ENCODE data around the gene RTKN2.

Gene RTKN2

GRCh38 chr10:62155054-62155680, 113.5 kb downstream of the RTKN2 start:
- no peak for TF ChIP-seq CTCF (IDR thresholded peaks at IDR 0.05; ENCODE audit: borderline replicate concordance, insufficient read depth, low read depth, low read length)
- H3K4me3 ChIP-seq (ENCODE audit: low read depth, low read length) = no peak overlapping the region

- no peak for TF ChIP-seq CTCF (IDR thresholded peaks at IDR 0.05; ENCODE audit: borderline replicate concordance, insufficient read depth, low read depth, low read length)
Measured at GRCh38 chr10:62154231-62154630, 114.4 kb downstream of the RTKN2 start.

GRCh38 chr10:62153191-62153590, 115.5 kb downstream of the RTKN2 start:
- no peak for TF ChIP-seq CTCF (IDR thresholded peaks at IDR 0.05; ENCODE audit: borderline replicate concordance, insufficient read depth, low read depth, low read length)
- no peak overlapping the region for H3K4me3 ChIP-seq (ENCODE audit: low read depth, low read length)

More at GRCh38 chr10:62154231-62154630, 114.4 kb downstream of the RTKN2 start:
- H3K4me3 ChIP-seq (ENCODE audit: low read depth, low read length) = no peak overlapping the region

GRCh38 chr10:62149621-62150020, 119.0 kb downstream of the RTKN2 start:
- no peak overlapping the region for H3K4me3 ChIP-seq (ENCODE audit: low read depth, low read length)
- no peak for TF ChIP-seq CTCF (IDR thresholded peaks at IDR 0.05; ENCODE audit: borderline replicate concordance, insufficient read depth, low read depth, low read length)

GRCh38 chr10:62148155-62148554, 120.5 kb downstream of the RTKN2 start:
- TF ChIP-seq CTCF (IDR thresholded peaks at IDR 0.05; ENCODE audit: borderline replicate concordance, insufficient read depth, low read depth, low read length) = no peak
- no peak overlapping the region for H3K4me3 ChIP-seq (ENCODE audit: low read depth, low read length)

GRCh38 chr10:62147425-62147824, 121.2 kb downstream of the RTKN2 start:
- no peak for TF ChIP-seq CTCF (IDR thresholded peaks at IDR 0.05; ENCODE audit: borderline replicate concordance, insufficient read depth, low read depth, low read length)
- H3K4me3 ChIP-seq (ENCODE audit: low read depth, low read length) = no peak overlapping the region

- TF ChIP-seq CTCF (IDR thresholded peaks at IDR 0.05; ENCODE audit: borderline replicate concordance, insufficient read depth, low read depth, low read length) = no peak
- H3K4me3 ChIP-seq (ENCODE audit: low read depth, low read length) = no peak overlapping the region
Measured at GRCh38 chr10:62136931-62137330, 131.7 kb downstream of the RTKN2 start.

Data from GM12875 (cell line).